ENCODE measurements around the gene CAMSAP1.

- TF ChIP-seq POLR2AphosphoS5 (IDR thresholded peaks at IDR 0.05; ENCODE audit: low read depth, low read length) (no peak), POLR2A (IDR thresholded peaks at IDR 0.05; ENCODE audit: low read depth, low read length) (no peak)
These were observed 148.5 kb downstream of the CAMSAP1 start for GRCh38 chr9:135758870-135759269.
